Neuronal stem cell (in vitro differentiated cells): ENCODE results near the gene CCDC92.

Source experiments
- DNase-seq: peaks from one replicate; pipeline ENCODE4 v3.0.0-alpha.2; 2013; ENCODE audit warnings: low spot score
- H2AFZ ChIP-seq: one replicate; pipeline ENCODE4 v1.6.1; 2013; ENCODE audit warnings: mild to moderate bottlenecking, low read length, inconsistent platforms
- H2AK5ac ChIP-seq: 2 replicates; pipeline ENCODE4 v1.6.1; 2013; ENCODE audit warnings: low read depth, mild to moderate bottlenecking, inconsistent platforms, low read length, moderate library complexity, mixed read lengths
- H2BK120ac ChIP-seq: 2 replicates; pipeline ENCODE4 v1.6.1; 2013; ENCODE audit warnings: low read depth, mild to moderate bottlenecking, inconsistent platforms, low read length, moderate library complexity, mixed read lengths
- H2BK12ac ChIP-seq: one replicate; pipeline ENCODE4 v1.6.1; 2013; ENCODE audit warnings: low read length, inconsistent platforms
- H2BK15ac ChIP-seq: 2 replicates; pipeline ENCODE4 v1.6.1; 2013; ENCODE audit warnings: mild to moderate bottlenecking, low read length, inconsistent platforms, mixed read lengths
- H2BK5ac ChIP-seq: one replicate; pipeline ENCODE4 v1.6.1; 2013; ENCODE audit warnings: inconsistent platforms, mild to moderate bottlenecking, low read length, moderate library complexity
- H3K14ac ChIP-seq: one replicate; pipeline ENCODE4 v1.6.1; 2013; ENCODE audit warnings: low read length, inconsistent platforms
- H3K18ac ChIP-seq: 2 replicates; pipeline ENCODE4 v1.6.1; 2013; ENCODE audit warnings: low read length, inconsistent platforms
- H3K23ac ChIP-seq: 2 replicates; pipeline ENCODE4 v1.6.1; 2013; ENCODE audit warnings: low read depth, mild to moderate bottlenecking, mixed read lengths, low read length, inconsistent platforms; ENCODE audit not compliant: poor library complexity
- H3K27ac ChIP-seq: replicated peaks from 3 replicates; pipeline ENCODE4 v1.5.1; 2013; ENCODE audit warnings: low read length, inconsistent platforms
- H3K27me3 ChIP-seq, 3 experiments: 2 replicates each; pipeline ENCODE4 v1.6.1; 2013; ENCODE audit warnings: low read length in 3 of 3, mild to moderate bottlenecking in 2 of 3, inconsistent platforms in 1 of 3, low read depth in 1 of 3, mixed read lengths in 1 of 3, moderate library complexity in 1 of 3; ENCODE audit not compliant: control insufficient read depth in 3 of 3, insufficient read depth in 3 of 3
- H3K36me3 ChIP-seq, 2 donors: replicated peaks in 1 of 2; 2 replicates each; pipeline ENCODE4 v1.6.1; 2013; ENCODE audit warnings: low read length in 2 of 2; ENCODE audit not compliant: control insufficient read depth in 2 of 2, insufficient read depth in 2 of 2
- H3K4ac ChIP-seq: 2 replicates; pipeline ENCODE4 v1.6.1; 2013; ENCODE audit warnings: inconsistent platforms, mild to moderate bottlenecking, low read length, moderate library complexity
- H3K4me1 ChIP-seq, 2 donors: 1 replicate in 1 of 2; 2 replicates in 1 of 2; pipeline ENCODE4 v1.6.1; 2013; ENCODE audit warnings: low read length in 2 of 2, low read depth in 1 of 2; ENCODE audit not compliant: control insufficient read depth in 2 of 2, insufficient read depth in 1 of 2
- H3K4me2 ChIP-seq: one replicate; pipeline ENCODE4 v1.6.1; 2013; ENCODE audit warnings: mild to moderate bottlenecking, low read length, inconsistent platforms; ENCODE audit not compliant: insufficient read depth, poor library complexity, severe bottlenecking
- H3K4me3 ChIP-seq, 2 donors: 2 replicates each; pipeline ENCODE4 v1.5.1; 2013; ENCODE audit warnings: low read length in 2 of 2, mild to moderate bottlenecking in 2 of 2, inconsistent platforms in 1 of 2, moderate library complexity in 1 of 2
- H3K79me1 ChIP-seq: one replicate; pipeline ENCODE4 v1.6.1; 2013; ENCODE audit warnings: low read depth, mild to moderate bottlenecking, inconsistent platforms, low read length, moderate library complexity
- H3K9ac ChIP-seq: one replicate; pipeline ENCODE4 v1.6.1; 2013; ENCODE audit warnings: mild to moderate bottlenecking, low read depth, low read length, inconsistent platforms; ENCODE audit not compliant: poor library complexity
- H3K9me3 ChIP-seq, 2 donors: replicated peaks in 1 of 2; 2 replicates each; pipeline versions ENCODE3 to v1.6.1; 2013; ENCODE audit warnings: low read length in 2 of 2, mild to moderate bottlenecking in 2 of 2, inconsistent platforms in 1 of 2, low read depth in 1 of 2, mixed read lengths in 1 of 2, moderate library complexity in 1 of 2; ENCODE audit not compliant: control insufficient read depth in 2 of 2, insufficient read depth in 1 of 2
- H4K8ac ChIP-seq: one replicate; pipeline ENCODE4 v1.6.1; 2013; ENCODE audit warnings: low read depth, mild to moderate bottlenecking, inconsistent platforms, low read length, moderate library complexity
- H4K91ac ChIP-seq: one replicate; pipeline ENCODE4 v1.6.1; 2013; ENCODE audit warnings: low read length, low read depth, mild to moderate bottlenecking, inconsistent platforms; ENCODE audit not compliant: poor library complexity
- WGBS, 2 donors: extraction: QIAGEN DNeasy Blood & Tissue Kit; methylation state at CpG; one replicate each; pipeline ENCODE4 v1.1.7; 2013; ENCODE audit warnings: missing lambda C conversion rate in 2 of 2, mixed read lengths in 1 of 2; ENCODE audit not compliant: insufficient read length in 2 of 2, insufficient replicate concordance in 1 of 2; ENCODE audit errors: extremely low coverage in 2 of 2; 5-methylcytosine and 5-hydroxymethylcytosine counted together

CCDC92 gene

DNA sequence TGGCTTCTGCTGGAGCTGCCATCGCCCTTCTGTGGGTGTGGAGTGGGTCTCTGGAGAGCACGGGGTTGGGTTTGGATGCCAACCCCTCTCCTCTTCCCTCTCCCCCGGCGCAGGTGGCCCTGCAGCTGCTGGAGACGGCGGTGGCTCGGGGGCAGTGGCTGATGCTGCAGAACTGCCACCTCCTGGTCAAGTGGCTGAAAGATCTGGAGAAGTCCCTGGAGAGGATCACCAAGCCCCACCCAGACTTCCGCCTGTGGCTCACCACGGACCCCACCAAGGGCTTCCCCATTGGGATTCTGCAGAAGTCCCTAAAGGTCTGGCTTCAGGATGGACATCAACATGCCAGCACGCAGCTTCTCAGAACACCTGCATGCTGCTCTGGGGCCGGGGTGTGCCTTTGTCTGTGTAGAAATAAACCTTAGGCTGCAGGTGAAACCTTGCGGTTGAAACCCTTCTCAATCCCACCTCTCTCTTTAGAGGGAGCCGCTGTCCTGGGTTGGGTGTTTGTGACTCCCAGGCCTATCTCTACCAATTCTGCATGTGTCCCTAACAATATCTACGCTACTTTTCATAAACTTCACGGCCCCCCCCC is 44.3 kb downstream of the CCDC92 start:
- Histone ChIP-seq H3K79me1 (no peaks in the 10 kb centered on the region), H3K27me3 (peaks cover 0 to 2% (median 0%) of the 10 kb centered on the region in 3 experiments), H3K4me2 (no peak overlapping the region), H3K4me1 (peaks cover 0 to 3% of the 10 kb centered on the region in 2 donors), H4K8ac (no peak overlapping the region), H3K36me3 (no peaks in the 10 kb centered on the region), H2BK5ac (no peak overlapping the region), H2AFZ (no peak overlapping the region), H3K9ac (no peak overlapping the region), H2BK15ac (no peak overlapping the region), H3K18ac (no peak overlapping the region), H2BK120ac (no peak overlapping the region), H3K14ac (no peak overlapping the region), H3K4ac (no peak overlapping the region), H2AK5ac (no peak overlapping the region), H3K9me3 (peaks cover 2 to 14% of the 10 kb centered on the region in 2 donors), H3K27ac (no peak overlapping the region), H4K91ac (no peak overlapping the region), H3K4me3 (no peak overlapping the region), H3K23ac (no peak overlapping the region), H2BK12ac (no peak overlapping the region)
- DNase-seq, result no peak
- WGBS, 2 donors, result no CpG with 5 or more reads among the region's 15 CpGs

DNA sequence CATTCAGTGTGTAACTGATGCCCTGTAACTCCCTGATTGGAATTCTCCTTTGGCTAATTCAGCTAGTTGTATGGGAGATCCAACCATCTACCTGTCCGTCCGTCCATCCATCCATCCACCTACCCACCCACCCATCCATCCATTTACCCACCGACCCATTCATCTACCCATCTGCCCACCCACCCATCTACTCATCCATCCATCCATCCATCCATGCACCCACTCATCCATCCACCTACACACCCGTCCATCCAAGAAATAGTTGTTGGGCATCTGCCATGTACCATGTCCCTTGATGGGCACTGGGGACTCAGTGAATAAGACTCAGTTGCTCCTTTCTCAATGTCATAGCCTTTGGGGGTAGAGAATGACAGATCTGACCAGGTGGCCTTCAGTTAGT is 48.1 kb downstream of the CCDC92 start:
- Histone ChIP-seq H4K91ac (no peak overlapping the region), H3K27ac (no peak overlapping the region), H2BK15ac (no peak overlapping the region), H3K4me3 (no peak overlapping the region), H3K4ac (no peak overlapping the region), H2BK12ac (no peak overlapping the region), H3K14ac (no peak overlapping the region), H3K9ac (no peak overlapping the region), H2BK5ac (no peak overlapping the region), H3K23ac (no peak overlapping the region), H3K4me2 (no peak overlapping the region), H3K36me3 (no peaks in the 10 kb centered on the region), H2BK120ac (no peak overlapping the region), H3K4me1 (peaks cover 0 to 3% of the 10 kb centered on the region in 2 donors), H3K27me3 (peaks cover 0 to 2% (median 0%) of the 10 kb centered on the region in 3 experiments), H2AFZ (no peak overlapping the region), H4K8ac (no peak overlapping the region), H2AK5ac (no peak overlapping the region), H3K79me1 (no peaks in the 10 kb centered on the region), H3K9me3 (peaks cover 0 to 5% of the 10 kb centered on the region in 2 donors), H3K18ac (no peak overlapping the region)
- DNase-seq, result no peak
- WGBS, 2 donors, result no CpG with 5 or more reads among the region's 4 CpGs

DNA sequence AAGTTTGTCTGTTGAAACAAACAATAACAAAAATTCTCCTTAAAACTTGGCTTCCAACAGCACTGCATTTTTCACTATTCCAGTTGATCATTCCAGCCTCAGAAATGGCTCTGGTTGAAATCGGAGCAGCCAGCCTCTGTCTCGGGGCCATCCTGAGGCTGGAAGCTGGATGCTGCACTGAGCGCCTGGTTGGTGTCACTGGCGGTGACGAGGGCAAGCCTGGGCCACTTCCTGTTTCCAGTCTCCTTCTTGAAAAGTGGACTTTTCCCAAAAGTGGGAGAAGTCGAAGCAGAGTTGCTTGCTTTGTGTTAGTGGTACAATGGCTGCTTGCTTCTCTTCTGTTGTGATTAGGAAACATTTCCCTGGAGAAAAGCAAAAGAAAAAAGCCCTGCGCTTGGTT is 48.7 kb downstream of the CCDC92 start:
- H3K18ac ChIP-seq, result no peak overlapping the region
- no peaks in the 10 kb centered on the region for H3K36me3 ChIP-seq
- H3K4me3 ChIP-seq, result no peak overlapping the region
- H3K4me1 ChIP-seq, result peaks cover 0 to under 1% of the 10 kb centered on the region in 2 donors
- peaks cover 0 to 2% (median 0%) of the 10 kb centered on the region in 3 experiments for H3K27me3 ChIP-seq
- no peak overlapping the region for H2AK5ac ChIP-seq
- peaks cover 0 to under 1% of the 10 kb centered on the region in 2 donors for H3K9me3 ChIP-seq
- no peak overlapping the region for H2BK5ac ChIP-seq
- no peaks in the 10 kb centered on the region for H3K79me1 ChIP-seq
- no CpG with 5 or more reads among the region's 7 CpGs for WGBS, 2 donors
- no peak overlapping the region for H3K4me2 ChIP-seq
- H4K8ac ChIP-seq, result peak overlapping the region; percentile 66
- H3K9ac ChIP-seq, result no peak overlapping the region
- H2BK15ac ChIP-seq, result no peak overlapping the region
- H3K14ac ChIP-seq, result no peak overlapping the region
- no peak overlapping the region for H3K23ac ChIP-seq
- no peak overlapping the region for H4K91ac ChIP-seq
- no peak overlapping the region for H3K4ac ChIP-seq
- H2BK120ac ChIP-seq, result no peak overlapping the region
- no peak overlapping the region for H2BK12ac ChIP-seq
- no peak for DNase-seq
- no peak overlapping the region for H3K27ac ChIP-seq
- H2AFZ ChIP-seq, result no peak overlapping the region

DNA sequence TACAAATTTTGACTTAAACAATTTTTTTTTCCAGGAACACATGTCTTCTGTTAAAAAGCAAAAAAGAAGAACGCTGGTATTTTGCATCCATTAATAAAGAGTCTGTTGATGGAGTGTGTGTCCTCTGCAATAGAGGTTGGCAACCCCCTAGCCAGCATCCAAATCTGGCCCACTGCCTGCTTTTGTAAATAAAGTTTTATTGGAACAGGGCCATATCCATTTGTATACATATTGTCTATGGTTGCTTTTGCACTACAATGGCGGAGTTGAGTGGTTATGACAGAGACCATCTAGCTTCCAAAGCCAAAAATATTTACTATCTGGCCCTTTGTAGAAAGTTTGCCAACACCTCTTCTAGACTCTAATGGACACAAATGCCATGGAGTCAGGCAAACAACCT is 49.6 kb downstream of the CCDC92 start:
- DNase-seq, result no peak
- H3K18ac ChIP-seq, result no peak overlapping the region

More for the DNA sequence above, 49.6 kb downstream of the CCDC92 start:
- no peak overlapping the region for H3K9ac ChIP-seq
- H2AFZ ChIP-seq, result no peak overlapping the region
- no peak overlapping the region for H3K27ac ChIP-seq
- H4K8ac ChIP-seq, result no peak overlapping the region
- no peak overlapping the region for H2BK120ac ChIP-seq
- H2BK5ac ChIP-seq, result no peak overlapping the region
- H2BK15ac ChIP-seq, result no peak overlapping the region
- peaks cover 0 to 2% (median 0%) of the 10 kb centered on the region in 3 experiments for H3K27me3 ChIP-seq
- H3K4ac ChIP-seq, result no peak overlapping the region
- no peak overlapping the region for H2BK12ac ChIP-seq
- H3K36me3 ChIP-seq, result no peaks in the 10 kb centered on the region
- H3K4me3 ChIP-seq, result no peak overlapping the region
- H3K79me1 ChIP-seq, result no peaks in the 10 kb centered on the region
- H3K9me3 ChIP-seq, result no peaks in the 10 kb centered on the region
- H3K23ac ChIP-seq, result no peak overlapping the region
- no peaks in the 10 kb centered on the region for H3K4me1 ChIP-seq
- H3K14ac ChIP-seq, result no peak overlapping the region
- H4K91ac ChIP-seq, result no peak overlapping the region
- H3K4me2 ChIP-seq, result no peak overlapping the region
- no peak overlapping the region for H2AK5ac ChIP-seq
- WGBS, 2 donors, result no CpG with 5 or more reads among the region's 2 CpGs
